K562 (cell line): ENCODE results near the gene ITPA. TPM values are rescaled to one million over a fixed set of nuclear protein-coding genes. Genes with fewer than 3 reads are reported as not detected.

ENCODE experiments used
- ATAC-seq: fragments of 200-7000 bp; cut with Tn5 transposase; 3 replicates; pipeline ENCODE4 v1.9.1; 2020; ENCODE audit warnings: moderate library complexity
- BruUV-seq: library from RNA; stranded (reverse); fragments of 400-500 nt; replicated peaks from 2 replicates; lab custom pipeline; 2021; lab: Mats Ljungman, UMichigan
- CTCF ChIA-PET: fragments of 300-600 bp; formaldehyde crosslinking; extraction: SDS; loops from one replicate; lab custom pipeline; 2021; ENCODE audit warnings: low intra/inter-chr PET ratio; lab: Yijun Ruan, JAX
- POLR2A ChIA-PET: fragments of 300-600, 350-650 bp; sonication (Branson Sonifier 250); formaldehyde crosslinking; extraction: SDS; loops from one replicate; lab custom pipeline; 2021; ENCODE audit warnings: antibody characterized with exemption, inconsistent platforms; lab: Yijun Ruan, JAX
- DNase-seq, 4 experiments: peaks; one replicate each; pipeline versions ENCODE4 v3.0.0 to v3.0.0-alpha.2; 2011 to 2018; ENCODE audit warnings: low spot score in 3 of 4, mixed read lengths in 3 of 4; ENCODE audit errors: extremely low read depth in 1 of 4
- FAIRE-seq: peaks from 2 replicates; lab custom pipeline; 2011; peaks lifted over from hg19 to GRCh38; lab: Jason Lieb, UNC
- H2AFZ ChIP-seq: 2 replicates; pipeline ENCODE4 v1.6.0; 2011; ENCODE audit warnings: low read depth, low read length, control low read depth, inconsistent platforms
- H3K27ac ChIP-seq: fragments of 200-600 bp; 3 replicates; pipeline ENCODE4 v1.8.0; 2011; ENCODE audit warnings: low read depth, mild to moderate bottlenecking, control low read depth, inconsistent platforms, low read length, moderate library complexity, mixed read lengths; ENCODE audit errors: extremely low read depth
- H3K27me3 ChIP-seq, 2 experiments: fragments of 300-600 bp in 1 of 2; 2 replicates in 1 of 2; 3 replicates in 1 of 2; pipeline versions ENCODE4 v1.6.0 to v1.8.0; 2011; ENCODE audit warnings: inconsistent platforms in 2 of 2, low read length in 2 of 2, mild to moderate bottlenecking in 1 of 2, mixed read lengths in 1 of 2, moderate library complexity in 1 of 2; ENCODE audit not compliant: control insufficient read depth in 2 of 2, insufficient read depth in 2 of 2
- H3K36me3 ChIP-seq: fragments of 300-600 bp; 3 replicates; pipeline ENCODE4 v1.8.0; 2011; ENCODE audit warnings: mild to moderate bottlenecking, low read length, inconsistent platforms; ENCODE audit not compliant: control insufficient read depth, insufficient read depth
- H3K4me1 ChIP-seq, 2 experiments: fragments of 200-600 bp in 1 of 2; replicated peaks in 1 of 2; 2 replicates in 1 of 2; 3 replicates in 1 of 2; pipeline versions ENCODE4 v1.5.1 to v1.8.0; 2011; ENCODE audit warnings: inconsistent platforms in 2 of 2, low read length in 2 of 2, mild to moderate bottlenecking in 1 of 2, mixed read lengths in 1 of 2, moderate library complexity in 1 of 2; ENCODE audit not compliant: control insufficient read depth in 2 of 2, insufficient read depth in 2 of 2
- H3K4me2 ChIP-seq: 2 replicates; pipeline ENCODE4 v1.6.1; 2011; ENCODE audit warnings: low read length, control low read depth, inconsistent platforms, mixed read lengths; ENCODE audit not compliant: insufficient read depth
- H3K4me3 ChIP-seq: fragments of 200-600 bp; sonication (generic), shearing (Covaris generic); 2 replicates; pipeline ENCODE4 v1.5.1; 2016; ENCODE audit warnings: control low read depth, inconsistent platforms
- H3K79me2 ChIP-seq: fragments of 200-600 bp; 3 replicates; pipeline ENCODE4 v1.8.0; 2011; ENCODE audit warnings: low read length, inconsistent platforms; ENCODE audit not compliant: control insufficient read depth, insufficient read depth
- H3K9ac ChIP-seq, 2 experiments: 2 replicates each; pipeline versions ENCODE4 v1.6.0 to v1.6.1; 2011; ENCODE audit warnings: low read depth in 2 of 2, low read length in 2 of 2, control low read depth in 1 of 2, inconsistent platforms in 1 of 2, mild to moderate bottlenecking in 1 of 2, mixed read lengths in 1 of 2; ENCODE audit not compliant: insufficient read depth in 1 of 2
- H3K9me1 ChIP-seq: one replicate; pipeline ENCODE4 v1.6.0; 2011; ENCODE audit warnings: inconsistent platforms, mild to moderate bottlenecking, low read length, moderate library complexity; ENCODE audit not compliant: control insufficient read depth, insufficient read depth
- H3K9me3 ChIP-seq: replicated peaks from 2 replicates; pipeline ENCODE4 v1.5.1; 2011; ENCODE audit warnings: low read depth, low read length, inconsistent platforms; ENCODE audit not compliant: control insufficient read depth, insufficient read depth
- H4K20me1 ChIP-seq: replicated peaks from 2 replicates; pipeline ENCODE4 v1.6.1; 2011; ENCODE audit warnings: low read length, inconsistent platforms, mixed read lengths; ENCODE audit not compliant: control insufficient read depth, insufficient read depth
- E2F4 ChIP-seq: sonication (generic); formaldehyde crosslinking; IDR thresholded peaks from 2 replicates; pipeline ENCODE4 v1.8.0; 2022; ENCODE audit warnings: mild to moderate bottlenecking, low read depth, missing genetic modification reagents
- NFIC ChIP-seq: fragments of 450-650 bp; IDR thresholded peaks from 2 replicates; pipeline ENCODE4 v1.6.1; 2017; ENCODE audit warnings: mild to moderate bottlenecking, inconsistent platforms
- TARDBP ChIP-seq: fragments of 450-650 bp; IDR thresholded peaks from 2 replicates; pipeline ENCODE4 v1.6.1; 2016
- WGBS: fragments of 100-300 bp; shearing (Covaris generic); methylation state at CpG from one replicate; pipeline ENCODE4 v1.1.6; 2016; ENCODE audit warnings: low coverage, mixed read lengths; ENCODE audit not compliant: insufficient coverage; ENCODE audit errors: missing lambda C conversion rate; 5-methylcytosine and 5-hydroxymethylcytosine counted together
- in situ Hi-C: fragments of 300-500 bp; cut with MboI; formaldehyde crosslinking; loops from 4 replicates; pipeline ENCODE4 v1.15.0; 2018; ENCODE audit warnings: inconsistent platforms, mixed read lengths
- intact Hi-C: fragments of 100-400 bp; cut with micrococcal nuclease; formaldehyde crosslinking; loops from 2 replicates; pipeline ENCODE4 v1.14.2; 2022
- polyA plus RNA-seq, 8 experiments: library from polyadenylated mRNA; depleted of rRNA in 4 of 8; stranded (reverse) in 5 of 8; unstranded in 3 of 8; fragments of >200 nt; fragmentation: Nextera tagmentation in 2 of 8; fragmentation: Illumina TruSeq in 1 of 8; extraction: Ambion mirVana in 2 of 8; extraction: Trizol in 1 of 8; gene quantifications; 2 replicates each; pipeline versions ENCODE4 v1.2.1 to v1.2.3, GENCODE V29; 2011 to 2014; ENCODE audit warnings: inconsistent platforms in 1 of 8, missing spikeins in 1 of 8
- total RNA-seq, 7 experiments: library from RNA; depleted of rRNA in 6 of 7; stranded (reverse); fragments of >200 nt in 6 of 7; fragmentation: Illumina TruSeq in 2 of 7; extraction: Trizol in 2 of 7; gene quantifications; 2 replicates each; pipeline versions ENCODE4 v1.2.1 to v1.2.3, GENCODE V29; 2011 to 2021; ENCODE audit warnings: low replicate concordance in 1 of 7
- TF ChIP-seq, protein P1 (sequence below): fragments of 450-650 bp; IDR thresholded peaks from 2 replicates; pipeline ENCODE4 v1.6.1; 2016; ENCODE audit warnings: low read depth

The ITPA gene
- total and polyA plus RNA-seq, 9 of the 15 experiments (the other 6 are each of a cell fraction or from before 2014, with no cell fraction given), result 5.0 to 79.7 (median 36.7) TPM

GRCh38 chr20:3233131-3233990 lies 24.1 kb downstream of the ITPA start:
- intact Hi-C loops, result no loop called here
- POLR2A ChIA-PET, result interaction anchor here (0.6 to 1.9 kb wide), 3 partner anchors 10 to 24 kb away, joined by 3 to 5 read pairs (median 3); partner anchors contain the start of gene ITPA
- CTCF ChIA-PET, result no interaction called here

DNA sequence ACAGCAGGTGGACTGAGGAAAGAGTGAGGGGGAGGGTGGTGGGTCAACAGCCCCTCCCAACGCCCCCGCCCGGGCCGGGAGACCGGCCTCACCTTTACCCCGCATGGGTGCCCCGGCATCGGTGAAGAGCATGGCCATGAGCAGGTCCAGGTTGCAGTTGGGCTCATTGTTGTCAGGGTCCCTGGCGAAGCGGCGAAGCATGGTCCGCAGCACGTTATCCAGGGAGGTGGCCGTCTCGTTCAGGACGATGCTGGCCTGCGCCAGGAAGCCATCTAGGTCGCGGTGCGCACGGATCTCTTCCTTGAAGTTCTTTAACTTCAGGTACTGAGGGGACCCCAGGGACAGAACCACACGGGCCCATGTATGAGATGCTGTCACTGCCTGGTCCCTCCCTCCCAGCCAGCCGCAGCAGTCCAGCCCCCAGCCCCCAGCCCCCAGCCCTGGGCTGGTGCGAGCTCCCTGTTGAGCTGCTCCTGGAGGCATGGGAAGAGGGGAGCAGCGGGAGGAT lies 24.7 kb downstream of the ITPA start:
- 76% methylated on average over 8 of the region's 25 CpGs for WGBS
- Histone ChIP-seq H4K20me1 (no peaks in the 10 kb centered on the region), H3K27me3 (peaks cover 0 to 32% of the 10 kb centered on the region in 2 experiments; a peak in 3 of 5 replicates), H2AFZ (no peak overlapping the region), H3K27ac (no peak overlapping the region), H3K9me3 (no peaks in the 10 kb centered on the region), H3K36me3 (no peaks in the 10 kb centered on the region), H3K4me3 (no peak overlapping the region), H3K4me1 (peaks cover 0 to 30% of the 10 kb centered on the region in 2 experiments; a peak in 2 of 5 replicates), H3K9ac (no peak overlapping the region), H3K4me2 (no peak overlapping the region), H3K9me1 (no peaks in the 10 kb centered on the region), H3K79me2 (no peaks in the 10 kb centered on the region)
- ATAC-seq, result no peak
- DNase-seq, result no peak
- no TSS peak for BruUV-seq
- ChIA-PET POLR2A (no interaction called here), CTCF (no interaction called here)
- intact Hi-C loops (no loop called here), in situ Hi-C loops (no loop called here)
- no peak for FAIRE-seq
- TF ChIP-seq E2F4, result no peak
- TF ChIP-seq, protein P1, sequence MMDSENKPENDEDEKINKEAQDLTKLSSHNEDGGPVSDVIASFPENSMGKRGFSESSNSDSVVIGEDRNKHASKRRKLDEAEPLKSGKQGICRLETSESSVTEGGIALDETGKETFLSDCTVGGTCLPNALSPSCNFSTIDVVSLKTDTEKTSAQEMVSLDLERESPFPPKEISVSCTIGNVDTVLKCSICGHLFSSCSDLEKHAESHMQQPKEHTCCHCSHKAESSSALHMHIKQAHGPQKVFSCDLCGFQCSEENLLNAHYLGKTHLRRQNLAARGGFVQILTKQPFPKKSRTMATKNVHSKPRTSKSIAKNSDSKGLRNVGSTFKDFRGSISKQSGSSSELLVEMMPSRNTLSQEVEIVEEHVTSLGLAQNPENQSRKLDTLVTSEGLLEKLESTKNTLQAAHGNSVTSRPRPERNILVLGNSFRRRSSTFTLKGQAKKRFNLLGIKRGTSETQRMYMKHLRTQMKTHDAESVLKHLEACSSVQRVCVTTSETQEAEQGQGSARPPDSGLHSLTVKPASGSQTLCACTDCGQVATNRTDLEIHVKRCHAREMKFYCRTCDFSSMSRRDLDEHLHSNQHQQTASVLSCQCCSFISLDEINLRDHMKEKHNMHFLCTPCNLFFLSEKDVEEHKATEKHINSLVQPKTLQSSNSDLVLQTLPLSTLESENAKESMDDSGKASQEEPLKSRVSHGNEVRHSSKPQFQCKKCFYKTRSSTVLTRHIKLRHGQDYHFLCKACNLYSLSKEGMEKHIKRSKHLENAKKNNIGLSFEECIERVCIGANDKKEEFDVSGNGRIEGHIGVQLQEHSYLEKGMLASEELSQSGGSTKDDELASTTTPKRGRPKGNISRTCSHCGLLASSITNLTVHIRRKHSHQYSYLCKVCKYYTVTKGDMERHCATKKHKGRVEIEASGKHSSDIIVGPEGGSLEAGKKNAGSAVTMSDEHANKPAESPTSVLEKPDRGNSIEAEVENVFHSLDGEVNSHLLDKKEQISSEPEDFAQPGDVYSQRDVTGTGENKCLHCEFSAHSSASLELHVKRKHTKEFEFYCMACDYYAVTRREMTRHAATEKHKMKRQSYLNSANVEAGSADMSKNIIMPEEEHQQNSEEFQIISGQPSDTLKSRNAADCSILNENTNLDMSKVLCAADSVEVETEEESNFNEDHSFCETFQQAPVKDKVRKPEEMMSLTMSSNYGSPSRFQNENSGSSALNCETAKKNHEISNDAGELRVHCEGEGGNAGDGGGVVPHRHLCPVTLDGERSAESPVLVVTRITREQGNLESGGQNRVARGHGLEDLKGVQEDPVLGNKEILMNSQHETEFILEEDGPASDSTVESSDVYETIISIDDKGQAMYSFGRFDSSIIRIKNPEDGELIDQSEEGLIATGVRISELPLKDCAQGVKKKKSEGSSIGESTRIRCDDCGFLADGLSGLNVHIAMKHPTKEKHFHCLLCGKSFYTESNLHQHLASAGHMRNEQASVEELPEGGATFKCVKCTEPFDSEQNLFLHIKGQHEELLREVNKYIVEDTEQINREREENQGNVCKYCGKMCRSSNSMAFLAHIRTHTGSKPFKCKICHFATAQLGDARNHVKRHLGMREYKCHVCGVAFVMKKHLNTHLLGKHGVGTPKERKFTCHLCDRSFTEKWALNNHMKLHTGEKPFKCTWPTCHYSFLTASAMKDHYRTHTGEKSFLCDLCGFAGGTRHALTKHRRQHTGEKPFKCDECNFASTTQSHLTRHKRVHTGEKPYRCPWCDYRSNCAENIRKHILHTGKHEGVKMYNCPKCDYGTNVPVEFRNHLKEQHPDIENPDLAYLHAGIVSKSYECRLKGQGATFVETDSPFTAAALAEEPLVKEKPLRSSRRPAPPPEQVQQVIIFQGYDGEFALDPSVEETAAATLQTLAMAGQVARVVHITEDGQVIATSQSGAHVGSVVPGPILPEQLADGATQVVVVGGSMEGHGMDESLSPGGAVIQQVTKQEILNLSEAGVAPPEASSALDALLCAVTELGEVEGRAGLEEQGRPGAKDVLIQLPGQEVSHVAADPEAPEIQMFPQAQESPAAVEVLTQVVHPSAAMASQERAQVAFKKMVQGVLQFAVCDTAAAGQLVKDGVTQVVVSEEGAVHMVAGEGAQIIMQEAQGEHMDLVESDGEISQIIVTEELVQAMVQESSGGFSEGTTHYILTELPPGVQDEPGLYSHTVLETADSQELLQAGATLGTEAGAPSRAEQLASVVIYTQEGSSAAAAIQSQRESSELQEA, result no peak

More at GRCh38 chr20:3233131-3233990, 24.1 kb downstream of the ITPA start:
- 53% methylated on average over 6 of the region's 32 CpGs for WGBS
- Histone ChIP-seq H3K27ac (no peak overlapping the region), H3K9me1 (no peaks in the 10 kb centered on the region), H3K9ac (no peak overlapping the region; a peak in 1 of 4 replicates), H3K4me3 (no peak overlapping the region), H3K27me3 (peaks cover 0 to 26% of the 10 kb centered on the region in 2 experiments; a peak in 3 of 5 replicates), H2AFZ (no peak overlapping the region), H3K4me1 (peaks cover 0 to 28% of the 10 kb centered on the region in 2 experiments; a peak in 2 of 5 replicates), H3K9me3 (no peaks in the 10 kb centered on the region), H3K4me2 (no peak overlapping the region), H4K20me1 (no peaks in the 10 kb centered on the region), H3K36me3 (no peaks in the 10 kb centered on the region), H3K79me2 (no peaks in the 10 kb centered on the region)
- DNase-seq (no peak), FAIRE-seq (no peak), ATAC-seq (no peak)
- TF ChIP-seq NFIC (peak; percentile 16; the same call in 1 of the 2 replicates), TARDBP (no peak)
- no TSS peak for BruUV-seq
- in situ Hi-C loops, result no loop called here
